Lower leg skin (tissue), 4 donors: ENCODE results near the gene FPR1. TPM values are rescaled to one million over a fixed set of nuclear protein-coding genes. Genes with fewer than 3 reads are reported as not detected.

Source experiments
- DNase-seq, 2 donors: peaks; one replicate each; pipeline ENCODE4 v3.0.0-alpha.2; 2019; ENCODE audit warnings: low spot score in 2 of 2
- H3K4me3 ChIP-seq: fragments of 200-600 bp; sonication (generic); 2 replicates; pipeline ENCODE4 v1.5.1; 2017; ENCODE audit warnings: mild to moderate bottlenecking, low read depth; ENCODE audit not compliant: poor library complexity, severe bottlenecking
- POLR2A ChIP-seq, 2 donors: fragments of 450-650 bp; IDR thresholded peaks; one replicate each; pipeline ENCODE4 v1.6.1; 2016 to 2017; ENCODE audit warnings: antibody characterized with exemption in 2 of 2, mild to moderate bottlenecking in 1 of 2, moderate library complexity in 1 of 2
- WGBS, 2 donors: methylation state at CpG; one replicate each; pipeline ENCODE4 v1.1.5; 2018; 5-methylcytosine and 5-hydroxymethylcytosine counted together
- intact Hi-C: fragments of 100-400 bp; cut with DNase I; formaldehyde crosslinking; loops from one replicate; pipeline ENCODE4 v1.15.0; 2023; ENCODE audit warnings: low total_unique reads
- total RNA-seq, 4 donors: library from RNA; depleted of rRNA; stranded (reverse); fragments of >200 nt; gene quantifications; one replicate each; pipeline ENCODE4 v1.1.0, GENCODE V29; 2016
- TF ChIP-seq, protein P1 (sequence below), 3 donors: fragments of 450-650 bp; IDR thresholded peaks; one replicate each; pipeline ENCODE4 v1.5.1; 2016; ENCODE audit warnings: antibody characterized with exemption in 3 of 3, mild to moderate bottlenecking in 3 of 3, moderate library complexity in 2 of 3

The FPR1 gene
- total RNA-seq, 4 donors from 2014 or later = 1.7 to 7.6 (median 4.1) TPM

DNA sequence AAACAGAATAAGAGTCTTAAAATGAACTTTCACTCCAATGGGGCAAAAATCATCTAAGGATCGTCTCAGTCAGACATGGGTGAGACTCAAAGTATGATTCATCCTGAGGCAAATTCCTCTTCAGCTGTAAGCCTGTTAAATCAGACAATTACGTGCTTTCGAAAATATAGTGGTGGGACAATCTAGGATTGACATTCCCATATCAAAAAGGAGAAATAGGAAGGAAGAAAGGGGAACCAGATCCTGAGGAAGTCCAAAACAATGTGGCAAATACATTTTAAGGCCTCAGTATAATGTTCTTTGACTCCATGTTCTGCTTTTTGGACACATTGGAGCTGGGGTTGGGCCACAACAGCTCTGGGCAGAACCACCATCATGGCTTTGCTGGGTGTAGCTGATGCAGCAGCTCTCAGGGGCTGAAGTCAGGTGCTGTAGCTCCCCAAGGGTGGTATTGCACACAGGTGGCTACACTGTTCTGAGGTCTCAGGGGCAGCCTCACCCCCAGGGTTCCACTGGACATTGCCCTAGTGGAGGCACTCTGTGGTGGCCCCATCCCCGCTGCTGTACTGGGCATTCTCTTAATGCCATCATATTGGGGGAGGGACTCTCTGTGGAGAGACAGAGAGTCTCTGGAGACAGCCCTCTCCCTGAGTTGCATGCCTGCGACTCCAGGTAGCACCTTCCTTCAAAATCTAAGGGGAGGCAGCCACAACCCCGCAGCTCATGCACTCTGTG, 37.5 kb upstream of the FPR1 start:
- TF ChIP-seq POLR2A (IDR thresholded peaks at IDR 0.05) = no peak
- TF ChIP-seq, protein P1, sequence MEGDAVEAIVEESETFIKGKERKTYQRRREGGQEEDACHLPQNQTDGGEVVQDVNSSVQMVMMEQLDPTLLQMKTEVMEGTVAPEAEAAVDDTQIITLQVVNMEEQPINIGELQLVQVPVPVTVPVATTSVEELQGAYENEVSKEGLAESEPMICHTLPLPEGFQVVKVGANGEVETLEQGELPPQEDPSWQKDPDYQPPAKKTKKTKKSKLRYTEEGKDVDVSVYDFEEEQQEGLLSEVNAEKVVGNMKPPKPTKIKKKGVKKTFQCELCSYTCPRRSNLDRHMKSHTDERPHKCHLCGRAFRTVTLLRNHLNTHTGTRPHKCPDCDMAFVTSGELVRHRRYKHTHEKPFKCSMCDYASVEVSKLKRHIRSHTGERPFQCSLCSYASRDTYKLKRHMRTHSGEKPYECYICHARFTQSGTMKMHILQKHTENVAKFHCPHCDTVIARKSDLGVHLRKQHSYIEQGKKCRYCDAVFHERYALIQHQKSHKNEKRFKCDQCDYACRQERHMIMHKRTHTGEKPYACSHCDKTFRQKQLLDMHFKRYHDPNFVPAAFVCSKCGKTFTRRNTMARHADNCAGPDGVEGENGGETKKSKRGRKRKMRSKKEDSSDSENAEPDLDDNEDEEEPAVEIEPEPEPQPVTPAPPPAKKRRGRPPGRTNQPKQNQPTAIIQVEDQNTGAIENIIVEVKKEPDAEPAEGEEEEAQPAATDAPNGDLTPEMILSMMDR (IDR thresholded peaks at IDR 0.05) = no peak
- intact Hi-C loops = no loop called here

GRCh38 chr19:51788029-51788428, 36.4 kb upstream of the FPR1 start:
- intact Hi-C loops = no loop called here
- WGBS, 2 donors = 78 to 86% methylated on average over 2 of the region's 2 CpGs
- TF ChIP-seq, protein P1 (IDR thresholded peaks at IDR 0.05) = no peak
- TF ChIP-seq POLR2A (IDR thresholded peaks at IDR 0.05) = no peak
- DNase-seq = no peak
- H3K4me3 ChIP-seq = no peak overlapping the region

More for the DNA sequence above, 37.5 kb upstream of the FPR1 start:
- no peak for DNase-seq
- H3K4me3 ChIP-seq = no peak overlapping the region
- WGBS, 2 donors = 70 to 77% methylated on average over 5 to 6 of the region's 6 CpGs

DNA sequence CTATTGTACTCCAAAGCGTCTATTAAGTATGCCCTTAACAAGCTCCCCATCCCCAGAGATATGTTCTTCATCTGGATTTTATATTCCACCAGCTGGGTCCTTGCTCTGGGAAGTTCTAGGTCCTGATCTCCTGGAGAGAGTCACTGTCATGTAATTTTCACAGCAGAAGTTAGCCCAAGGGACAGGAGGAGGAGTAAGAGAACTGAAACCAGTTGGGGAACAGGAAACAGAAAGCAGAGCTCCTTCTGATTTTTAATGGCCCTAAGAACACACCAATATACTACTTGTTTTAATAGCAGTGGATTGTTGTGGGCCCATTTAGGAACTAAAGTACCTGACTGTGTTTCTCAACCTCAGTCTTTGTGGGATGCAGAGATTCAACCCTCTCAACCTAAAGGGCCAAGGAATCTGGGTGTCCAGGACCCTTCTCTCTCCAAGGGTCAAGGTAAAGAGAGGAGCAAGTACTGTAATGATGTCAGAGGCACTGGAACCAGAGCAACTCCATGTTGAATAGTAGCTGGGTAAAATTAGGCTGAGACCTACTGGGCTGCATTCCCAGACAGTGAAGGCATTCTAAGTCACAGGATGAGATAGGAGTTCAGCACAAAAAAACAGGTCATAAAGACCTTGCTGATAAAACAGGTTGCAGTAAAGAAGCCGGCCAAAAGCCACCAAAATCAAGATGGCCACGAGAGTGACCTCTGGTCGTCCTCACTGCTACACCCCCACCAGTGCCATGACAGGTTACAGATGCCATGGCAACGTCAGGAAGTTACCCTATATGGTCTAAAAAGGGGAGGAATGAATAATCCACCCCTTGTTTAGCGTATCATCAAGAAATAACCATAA, 35.2 kb upstream of the FPR1 start:
- DNase-seq = no peak
- no peak overlapping the region for H3K4me3 ChIP-seq
- TF ChIP-seq, protein P1 (IDR thresholded peaks at IDR 0.05) = no peak
- no peak for TF ChIP-seq POLR2A (IDR thresholded peaks at IDR 0.05)
- intact Hi-C loops = no loop called here
- WGBS, 2 donors = 68 to 70% methylated on average over 6 of the region's 6 CpGs

DNA sequence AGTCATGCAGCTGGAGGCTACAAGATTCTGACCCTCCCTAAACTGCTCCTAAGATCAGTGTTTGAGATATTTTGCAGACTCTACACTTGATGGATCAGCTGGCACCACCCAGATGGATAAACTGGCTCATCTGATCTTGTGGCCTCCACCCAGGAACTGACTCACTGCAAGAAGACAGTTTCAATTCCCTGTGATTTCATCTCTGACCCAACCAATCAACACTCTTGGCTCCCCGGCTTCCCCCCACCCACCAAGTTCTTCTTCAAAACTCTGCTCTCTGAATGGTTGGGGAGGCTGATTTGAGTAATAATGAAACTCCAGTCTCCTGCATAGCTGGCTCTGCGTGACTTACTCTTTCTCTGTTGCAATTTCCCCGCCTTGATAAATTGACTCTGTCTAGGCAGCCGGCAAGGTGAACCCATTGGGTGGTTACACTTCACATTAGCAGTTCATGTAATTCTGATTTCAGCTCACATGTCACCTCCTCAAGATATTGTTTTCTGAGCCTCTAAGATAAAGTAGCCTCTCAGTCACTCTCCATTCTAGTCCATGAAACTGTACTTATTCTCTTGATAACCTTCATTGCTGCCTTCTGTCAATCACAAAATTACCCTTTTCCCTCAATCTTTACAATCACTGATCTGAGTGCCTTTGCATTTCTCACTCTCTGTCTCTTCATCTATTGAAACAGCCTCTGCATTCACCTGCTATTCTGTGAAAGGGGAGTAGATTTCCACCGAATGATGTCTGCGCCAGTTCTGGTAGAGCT, 33.4 kb upstream of the FPR1 start:
- TF ChIP-seq, protein P1 (IDR thresholded peaks at IDR 0.05) = no peak
- no peak for TF ChIP-seq POLR2A (IDR thresholded peaks at IDR 0.05)

GRCh38 chr19:51784109-51784785, 32.6 kb upstream of the FPR1 start:
- DNase-seq = no peak
- no peak overlapping the region for H3K4me3 ChIP-seq
- 49 to 57% methylated on average over 6 of the region's 6 CpGs for WGBS, 2 donors
- intact Hi-C loops = no loop called here
- no peak for TF ChIP-seq POLR2A (IDR thresholded peaks at IDR 0.05)
- TF ChIP-seq, protein P1 (IDR thresholded peaks at IDR 0.05) = no peak

More for the DNA sequence above, 33.4 kb upstream of the FPR1 start:
- WGBS, 2 donors = 41 to 46% methylated on average over 6 of the region's 6 CpGs
- peak; percentile 91 to 95 for DNase-seq
- intact Hi-C loops = no loop called here
- no peak overlapping the region for H3K4me3 ChIP-seq
